ENCODE results near the gene MICAL2.

Gene MICAL2

DNA sequence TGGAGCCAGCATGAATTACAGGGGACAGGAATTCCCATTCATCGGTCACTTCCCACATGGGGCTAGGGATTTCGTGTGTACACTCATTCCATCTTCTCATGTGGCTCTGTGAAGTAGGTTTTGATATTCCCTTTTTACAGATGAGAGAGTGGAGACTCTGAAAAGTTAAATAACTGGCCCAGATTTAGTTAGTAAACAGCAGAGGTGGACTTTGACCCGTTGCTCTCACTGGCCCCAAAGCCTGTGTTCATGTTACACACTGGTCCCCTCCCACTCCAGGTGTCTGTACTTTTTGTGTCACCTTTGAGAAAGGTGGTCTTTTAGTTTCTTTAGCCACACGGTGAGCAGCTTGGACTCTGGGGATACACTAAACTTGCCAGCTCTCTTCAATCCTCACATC, 108.5 kb downstream of the MICAL2 start:
- Histone ChIP-seq H3K27ac (ENCODE audit: insufficient read depth in 1 of 2, low read depth in 1 of 2, low read length in 2 of 2, poor library complexity in 1 of 2, severe bottlenecking in 2 of 2) (no peak overlapping the region), H3K27me3 (replicated peaks in 2 of 5; ENCODE audit: control insufficient read depth in 4 of 5, insufficient read depth in 5 of 5, low read length in 4 of 5) (no peaks in the 10 kb centered on the region), H3K9me3 (ENCODE audit: control extremely low read depth in 1 of 5, control insufficient read depth in 4 of 5, insufficient read depth in 2 of 5, low read depth in 1 of 5, low read length in 4 of 5) (no peaks in the 10 kb centered on the region), H3K4me1 (ENCODE audit: control extremely low read depth in 1 of 4, control insufficient read depth in 4 of 4, insufficient read depth in 4 of 4, low read length in 3 of 4) (peaks cover 24 to 66% (median 54%) of the 10 kb centered on the region in 4 experiments), H3K36me3 (ENCODE audit: control insufficient read depth in 4 of 4, insufficient read depth in 4 of 4, low read length in 3 of 4) (no peaks in the 10 kb centered on the region), H3K4me3 (ENCODE audit: control insufficient read depth in 1 of 7, extremely low read depth in 1 of 7, insufficient read depth in 4 of 7, low read depth in 2 of 7, low read length in 6 of 7) (no peak overlapping the region)
- POLR2A ChIA-PET: no interaction called here
- no peak for DNase-seq
- CTCF ChIA-PET: interaction anchor here (1.3 to 2.3 kb wide), 2 partner anchors 17 to 161 kb away, joined by 3 to 17 read pairs; no protein-coding TSS in a partner anchor
- 96% methylated on average over 4 of the region's 4 CpGs for WGBS (ENCODE audit: insufficient coverage)

DNA sequence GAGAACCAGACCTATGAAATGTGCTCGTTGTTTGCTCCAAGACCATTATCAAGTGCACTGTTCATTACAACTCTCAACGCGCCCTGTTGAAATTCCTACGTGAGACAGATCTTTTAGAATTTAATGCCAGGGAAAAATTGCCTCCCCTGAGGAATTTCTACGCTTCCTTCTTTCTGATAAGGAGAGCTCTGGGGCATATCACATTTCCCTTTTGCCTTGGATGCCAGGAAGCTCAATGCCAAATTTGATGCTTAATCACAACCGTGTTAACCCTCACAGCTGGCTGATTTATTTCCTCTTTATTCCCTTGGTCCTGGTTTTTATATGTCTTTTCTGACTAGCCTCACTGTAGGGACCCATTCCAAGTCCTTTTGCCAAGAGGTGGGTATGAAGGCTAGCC, 109.4 kb downstream of the MICAL2 start:
- no peaks in the 10 kb centered on the region for H3K36me3 ChIP-seq (ENCODE audit: control insufficient read depth in 4 of 4, insufficient read depth in 4 of 4, low read length in 3 of 4)
- no peak overlapping the region for H3K27ac ChIP-seq (ENCODE audit: insufficient read depth in 1 of 2, low read depth in 1 of 2, low read length in 2 of 2, poor library complexity in 1 of 2, severe bottlenecking in 2 of 2)
- H3K4me1 ChIP-seq (ENCODE audit: control extremely low read depth in 1 of 4, control insufficient read depth in 4 of 4, insufficient read depth in 4 of 4, low read length in 3 of 4): peaks cover 27 to 72% (median 63%) of the 10 kb centered on the region in 4 experiments
- no peaks in the 10 kb centered on the region for H3K27me3 ChIP-seq (replicated peaks in 2 of 5; ENCODE audit: control insufficient read depth in 4 of 5, insufficient read depth in 5 of 5, low read length in 4 of 5)
- no peaks in the 10 kb centered on the region for H3K9me3 ChIP-seq (ENCODE audit: control extremely low read depth in 1 of 5, control insufficient read depth in 4 of 5, insufficient read depth in 2 of 5, low read depth in 1 of 5, low read length in 4 of 5)
- no peak overlapping the region for H3K4me3 ChIP-seq (ENCODE audit: control insufficient read depth in 1 of 7, extremely low read depth in 1 of 7, insufficient read depth in 4 of 7, low read depth in 2 of 7, low read length in 6 of 7)
- ChIA-PET CTCF (interaction anchor here (0.7 to 2.6 kb wide), 6 partner anchors 12 to 162 kb away, joined by 3 to 17 read pairs (median 4); no protein-coding TSS in a partner anchor), POLR2A (no interaction called here)
- 80% methylated on average over 6 of the region's 6 CpGs for WGBS (ENCODE audit: insufficient coverage)
- no peak for DNase-seq

DNA sequence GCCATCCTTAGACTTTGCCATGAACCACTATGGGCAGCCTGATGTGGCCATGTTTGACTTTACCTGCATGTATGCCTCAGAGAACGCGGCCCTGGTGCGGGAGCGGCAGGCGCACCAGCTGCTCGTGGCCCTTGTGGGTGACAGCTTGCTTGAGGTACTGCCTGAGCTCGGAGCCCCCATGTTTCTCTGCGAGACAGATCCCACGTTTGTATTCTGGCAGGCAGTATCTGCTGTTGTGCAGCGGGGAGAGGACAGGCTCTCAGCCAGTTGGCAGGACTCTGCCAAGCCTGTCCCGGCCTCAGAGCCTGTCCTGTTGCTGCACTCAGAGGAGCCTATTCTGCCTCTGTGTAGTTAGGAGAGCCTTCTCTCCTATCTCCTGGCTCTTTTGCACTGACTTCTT, 109.9 kb downstream of the MICAL2 start:
- H3K9me3 ChIP-seq (ENCODE audit: control extremely low read depth in 1 of 5, control insufficient read depth in 4 of 5, insufficient read depth in 2 of 5, low read depth in 1 of 5, low read length in 4 of 5): no peaks in the 10 kb centered on the region
- no peak for DNase-seq
- no peak overlapping the region for H3K4me3 ChIP-seq (ENCODE audit: control insufficient read depth in 1 of 7, extremely low read depth in 1 of 7, insufficient read depth in 4 of 7, low read depth in 2 of 7, low read length in 6 of 7)
- peaks cover 27 to 72% (median 63%) of the 10 kb centered on the region in 4 experiments for H3K4me1 ChIP-seq (ENCODE audit: control extremely low read depth in 1 of 4, control insufficient read depth in 4 of 4, insufficient read depth in 4 of 4, low read length in 3 of 4)
- CTCF ChIA-PET: interaction anchor here (0.9 to 2.6 kb wide), 7 partner anchors 13 to 162 kb away, joined by 3 to 17 read pairs (median 4); no protein-coding TSS in a partner anchor
- no peak overlapping the region for H3K27ac ChIP-seq (ENCODE audit: insufficient read depth in 1 of 2, low read depth in 1 of 2, low read length in 2 of 2, poor library complexity in 1 of 2, severe bottlenecking in 2 of 2)
- POLR2A ChIA-PET: no interaction called here
- no peaks in the 10 kb centered on the region for H3K36me3 ChIP-seq (ENCODE audit: control insufficient read depth in 4 of 4, insufficient read depth in 4 of 4, low read length in 3 of 4)
- H3K27me3 ChIP-seq (replicated peaks in 2 of 5; ENCODE audit: control insufficient read depth in 4 of 5, insufficient read depth in 5 of 5, low read length in 4 of 5): no peaks in the 10 kb centered on the region
- 99% methylated on average over 11 of the region's 11 CpGs for WGBS (ENCODE audit: insufficient coverage)

DNA sequence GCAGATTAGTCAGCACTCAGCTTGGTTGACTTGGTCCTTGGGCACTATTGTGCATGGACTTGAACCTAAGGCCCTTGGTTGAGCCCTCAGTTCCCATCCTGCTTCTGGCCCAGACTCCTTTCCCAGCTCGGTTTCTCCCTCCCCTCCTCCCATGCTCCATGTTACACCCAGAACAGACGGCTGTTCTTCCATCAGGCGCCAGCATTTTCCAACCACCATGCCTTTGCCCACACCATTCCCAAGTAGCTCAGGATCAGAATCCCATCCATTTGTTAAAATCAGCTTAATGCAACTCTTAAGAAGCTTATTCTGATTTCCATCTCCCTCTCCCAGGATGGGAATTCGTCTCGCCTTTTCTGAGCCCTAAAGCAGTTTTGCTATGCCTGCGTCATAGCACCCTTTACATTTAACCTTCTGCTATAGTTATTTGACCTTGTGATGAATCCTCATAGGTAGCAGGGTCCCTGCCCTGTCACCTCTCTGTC, 110.7 kb downstream of the MICAL2 start:
- Histone ChIP-seq H3K36me3 (ENCODE audit: control insufficient read depth in 4 of 4, insufficient read depth in 4 of 4, low read length in 3 of 4) (peaks cover 0 to under 1% (median 0%) of the 10 kb centered on the region in 4 experiments), H3K4me3 (ENCODE audit: control insufficient read depth in 1 of 7, extremely low read depth in 1 of 7, insufficient read depth in 4 of 7, low read depth in 2 of 7, low read length in 6 of 7) (no peak overlapping the region), H3K9me3 (ENCODE audit: control extremely low read depth in 1 of 5, control insufficient read depth in 4 of 5, insufficient read depth in 2 of 5, low read depth in 1 of 5, low read length in 4 of 5) (no peaks in the 10 kb centered on the region), H3K4me1 (ENCODE audit: control extremely low read depth in 1 of 4, control insufficient read depth in 4 of 4, insufficient read depth in 4 of 4, low read length in 3 of 4) (peaks cover 22 to 67% (median 58%) of the 10 kb centered on the region in 4 experiments), H3K27ac (ENCODE audit: insufficient read depth in 1 of 2, low read depth in 1 of 2, low read length in 2 of 2, poor library complexity in 1 of 2, severe bottlenecking in 2 of 2) (no peak overlapping the region), H3K27me3 (replicated peaks in 2 of 5; ENCODE audit: control insufficient read depth in 4 of 5, insufficient read depth in 5 of 5, low read length in 4 of 5) (no peaks in the 10 kb centered on the region)
- ChIA-PET POLR2A (no interaction called here), CTCF (interaction anchor here (0.9 to 2.6 kb wide), 7 partner anchors 12 to 102 kb away, joined by 3 to 17 read pairs (median 4); no protein-coding TSS in a partner anchor)
- WGBS (ENCODE audit: insufficient coverage): 100% methylated on average over 4 of the region's 6 CpGs
- no peak for DNase-seq

DNA sequence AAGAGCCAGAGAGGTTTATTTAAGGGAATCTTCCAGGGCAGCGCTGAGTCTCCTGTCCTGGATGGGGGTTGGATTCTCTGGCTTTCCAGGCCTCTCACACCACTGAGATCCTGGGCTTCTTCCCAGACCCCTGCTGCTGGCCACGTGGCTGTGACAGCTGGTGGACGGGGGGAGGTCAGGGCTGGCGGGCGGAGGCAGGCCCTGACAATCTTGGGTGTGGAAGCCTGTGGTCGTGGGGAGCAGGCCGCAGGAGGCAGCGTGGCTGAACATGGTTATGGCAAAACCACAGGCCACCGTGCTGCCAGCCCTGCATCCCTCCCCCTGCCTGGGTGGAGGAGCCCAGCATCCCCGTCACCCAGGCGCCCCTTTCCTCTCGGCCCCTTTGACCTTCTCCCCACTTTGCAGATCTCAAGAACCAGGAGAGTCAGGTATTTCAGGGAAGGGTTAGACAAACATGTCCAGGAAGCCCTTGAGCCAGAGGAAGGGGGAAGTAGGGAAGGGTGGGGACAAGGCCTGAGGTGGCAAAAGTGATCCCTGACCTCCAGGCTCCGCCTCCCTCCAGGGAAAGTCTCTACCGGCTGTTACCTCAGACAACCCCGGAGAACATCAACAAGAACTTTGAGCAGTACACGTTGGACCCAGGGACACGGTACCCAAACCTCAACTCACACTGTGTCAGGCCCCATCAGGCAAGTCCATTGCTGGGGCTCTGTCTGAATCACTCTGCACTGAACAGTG, 111.8 kb downstream of the MICAL2 start:
- H3K36me3 ChIP-seq (ENCODE audit: control insufficient read depth in 4 of 4, insufficient read depth in 4 of 4, low read length in 3 of 4): peaks cover 0 to 4% (median 1%) of the 10 kb centered on the region in 4 experiments
- peak; percentile 54 to 81 (median 78) for DNase-seq
- no peak overlapping the region for H3K27ac ChIP-seq (ENCODE audit: insufficient read depth in 1 of 2, low read depth in 1 of 2, low read length in 2 of 2, poor library complexity in 1 of 2, severe bottlenecking in 2 of 2)
- H3K9me3 ChIP-seq (ENCODE audit: control extremely low read depth in 1 of 5, control insufficient read depth in 4 of 5, insufficient read depth in 2 of 5, low read depth in 1 of 5, low read length in 4 of 5): no peaks in the 10 kb centered on the region
- H3K4me3 ChIP-seq (ENCODE audit: control insufficient read depth in 1 of 7, extremely low read depth in 1 of 7, insufficient read depth in 4 of 7, low read depth in 2 of 7, low read length in 6 of 7): no peak overlapping the region
- WGBS (ENCODE audit: insufficient coverage): 34% methylated on average over 14 of the region's 17 CpGs
- POLR2A ChIA-PET: no interaction called here
- no peaks in the 10 kb centered on the region for H3K27me3 ChIP-seq (replicated peaks in 2 of 5; ENCODE audit: control insufficient read depth in 4 of 5, insufficient read depth in 5 of 5, low read length in 4 of 5)
- CTCF ChIA-PET: interaction anchor here (0.8 to 4.4 kb wide), 5 partner anchors 15 to 135 kb away, joined by 3 to 86 read pairs (median 3); partner anchors contain the start of gene MICAL2
- H3K4me1 ChIP-seq (ENCODE audit: control extremely low read depth in 1 of 4, control insufficient read depth in 4 of 4, insufficient read depth in 4 of 4, low read length in 3 of 4): peaks cover 14 to 55% (median 47%) of the 10 kb centered on the region in 4 experiments

DNA sequence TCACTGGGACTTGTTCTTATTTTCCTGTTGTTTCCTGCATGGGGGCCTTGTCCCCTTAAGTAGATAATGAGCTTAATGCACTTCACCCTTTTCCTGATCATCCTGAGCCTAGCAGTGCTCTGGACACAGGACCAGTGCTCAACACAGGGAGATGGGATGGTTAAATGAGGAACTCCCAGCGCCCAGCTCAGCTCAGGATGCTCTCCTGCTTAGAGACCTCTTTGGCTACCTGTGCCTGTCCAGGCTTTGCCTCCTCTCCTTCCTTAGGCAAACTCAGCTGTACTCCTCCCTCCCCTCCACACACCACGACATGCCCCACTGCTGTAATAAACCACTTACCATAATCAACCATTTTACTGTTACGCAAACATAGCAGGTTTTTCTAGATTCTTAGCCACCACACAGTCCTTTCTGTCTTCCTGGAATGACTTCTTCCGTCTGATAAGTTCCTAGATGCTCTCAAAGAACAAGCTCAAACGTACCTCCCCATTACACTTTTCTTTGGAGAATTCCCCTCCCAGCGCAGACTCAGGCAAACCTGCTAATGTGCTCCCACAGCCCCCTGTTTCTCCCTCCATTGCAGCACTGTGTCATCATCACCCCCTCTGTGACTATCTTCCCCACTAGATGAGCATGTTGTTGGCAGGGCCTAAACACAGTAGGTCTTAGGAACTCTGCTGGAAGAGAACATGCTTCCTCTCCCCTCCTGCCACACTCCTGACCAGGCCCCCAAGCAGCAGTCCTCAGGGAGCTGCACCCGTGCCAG, 113.6 kb downstream of the MICAL2 start:
- H3K27ac ChIP-seq (ENCODE audit: insufficient read depth in 1 of 2, low read depth in 1 of 2, low read length in 2 of 2, poor library complexity in 1 of 2, severe bottlenecking in 2 of 2): peak overlapping the region; percentile 19 to 53
- H3K27me3 ChIP-seq (replicated peaks in 2 of 5; ENCODE audit: control insufficient read depth in 4 of 5, insufficient read depth in 5 of 5, low read length in 4 of 5): no peaks in the 10 kb centered on the region
- WGBS (ENCODE audit: insufficient coverage): 37% methylated on average over 7 of the region's 7 CpGs
- H3K9me3 ChIP-seq (ENCODE audit: control extremely low read depth in 1 of 5, control insufficient read depth in 4 of 5, insufficient read depth in 2 of 5, low read depth in 1 of 5, low read length in 4 of 5): no peaks in the 10 kb centered on the region
- peaks cover 14 to 46% (median 41%) of the 10 kb centered on the region in 4 experiments for H3K4me1 ChIP-seq (ENCODE audit: control extremely low read depth in 1 of 4, control insufficient read depth in 4 of 4, insufficient read depth in 4 of 4, low read length in 3 of 4)
- DNase-seq: peak in 2 of 3 donors; percentile 30 to 39
- ChIA-PET POLR2A (interaction anchor here (0.5 to 1.6 kb wide), 7 partner anchors 8 to 173 kb away, joined by 3 to 6 read pairs (median 3); no protein-coding TSS in a partner anchor), CTCF (interaction anchor here (0.7 to 4.4 kb wide), 15 partner anchors 9 to 176 kb away, joined by 3 to 86 read pairs (median 8); no protein-coding TSS in a partner anchor)
- H3K4me3 ChIP-seq (ENCODE audit: control insufficient read depth in 1 of 7, extremely low read depth in 1 of 7, insufficient read depth in 4 of 7, low read depth in 2 of 7, low read length in 6 of 7): peak overlapping the region in 4 of 7 experiments; percentile 21 to 59 (median 39)
- H3K36me3 ChIP-seq (ENCODE audit: control insufficient read depth in 4 of 4, insufficient read depth in 4 of 4, low read length in 3 of 4): peaks cover 0 to 6% (median 1%) of the 10 kb centered on the region in 4 experiments

All from common myeloid progenitor, CD34-positive (primary cell).